ENCODE results near the gene DRD2. TPM values are rescaled to one million over a fixed set of nuclear protein-coding genes. Genes with fewer than 3 reads are reported as not detected.

Gene DRD2
- total and polyA plus RNA-seq, 7 experiments from 2014 or later: not detected

DNA sequence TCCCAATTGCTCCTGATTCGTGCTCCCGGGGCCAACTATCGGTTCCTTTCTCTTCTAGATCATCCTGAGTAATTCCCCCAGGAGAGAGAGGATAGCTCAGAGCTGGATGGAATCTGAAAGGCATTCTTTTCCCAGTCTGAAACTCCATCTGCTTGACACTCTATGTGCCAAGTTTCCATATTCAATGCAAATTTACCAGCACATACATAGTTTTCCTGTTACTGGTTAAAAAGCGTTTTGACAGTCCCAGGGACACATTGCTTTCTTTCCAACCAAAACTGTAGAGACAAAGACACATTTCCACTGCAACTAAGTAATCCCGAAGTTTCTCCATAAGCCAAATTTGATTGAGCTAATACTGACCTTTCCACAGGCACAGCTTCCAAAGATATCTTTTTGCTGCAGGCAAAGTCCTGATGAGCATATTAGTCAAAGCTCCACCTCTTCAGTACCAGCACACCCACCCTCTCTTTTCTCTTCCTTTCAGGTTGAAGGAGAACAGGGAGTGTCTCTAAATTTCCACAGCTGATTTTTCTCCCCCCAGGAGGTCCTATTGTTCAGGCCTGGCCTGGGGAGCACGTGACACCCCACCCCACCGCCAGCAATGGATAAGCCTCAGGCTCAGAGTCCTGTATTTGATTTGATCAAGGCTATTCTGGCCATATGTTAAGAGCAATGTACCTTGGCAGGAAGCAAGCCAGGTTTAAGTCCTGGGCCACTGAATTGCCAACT, 97.4 kb downstream of the DRD2 start:
- ATAC-seq: no peak
- no peak for DNase-seq
- Mint-ChIP-seq H3K9me3 (peaks cover 0 to 2% (median 0%) of the 10 kb centered on the region in 11 donors), H3K27me3 (peaks cover 0 to 6% (median 0%) of the 10 kb centered on the region in 5 donors), H3K4me1 (no peaks in the 10 kb centered on the region), H3K27ac (no peak overlapping the region), H3K36me3 (peaks cover 0 to 52% (median 18%) of the 10 kb centered on the region in 5 donors), H3K4me3 (no peak overlapping the region)
- H3K9me3 ChIP-seq (ENCODE audit: control insufficient read depth in 2 of 3, low read length in 3 of 3): no peaks in the 10 kb centered on the region
- H3K4me1 ChIP-seq (ENCODE audit: control insufficient read depth in 2 of 2, insufficient read depth in 2 of 2, low read length in 2 of 2): no peaks in the 10 kb centered on the region
- H3K27ac ChIP-seq (ENCODE audit: low read depth, low read length): no peak overlapping the region
- H3K27me3 ChIP-seq (ENCODE audit: control insufficient read depth in 2 of 2, insufficient read depth in 2 of 2, low read length in 2 of 2): peaks cover 0 to 3% of the 10 kb centered on the region in 2 donors
- CTCF ChIA-PET: no interaction called here
- intact Hi-C loops (cut with micrococcal nuclease): no loop called here
- H3K36me3 ChIP-seq (ENCODE audit: control insufficient read depth in 2 of 3, insufficient read depth in 3 of 3, low read length in 3 of 3): peaks cover 0 to 6% (median 0%) of the 10 kb centered on the region in 3 experiments
- no peak overlapping the region for H3K4me3 ChIP-seq (ENCODE audit: low read length)
- POLR2A ChIA-PET: no interaction called here

DNA sequence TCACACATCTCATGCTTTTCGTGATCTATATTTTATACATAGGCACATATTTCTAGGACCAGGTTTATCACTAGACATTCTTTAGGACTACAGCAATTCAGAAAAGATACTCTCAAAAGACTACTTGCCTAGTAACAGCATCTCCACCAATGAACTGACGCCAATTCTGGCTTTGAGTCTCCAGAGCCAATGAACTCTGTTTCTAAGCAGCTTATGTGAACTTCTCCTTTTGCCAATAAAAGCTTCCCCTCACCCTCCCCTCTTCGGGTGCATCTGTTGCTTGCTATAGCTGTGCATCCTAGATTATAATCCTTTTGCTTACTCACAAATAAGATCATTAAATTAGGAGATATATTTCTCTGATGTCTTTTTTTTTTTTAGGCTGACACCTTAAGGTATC, 99.0 kb downstream of the DRD2 start:
- H3K4me3 Mint-ChIP-seq: no peak overlapping the region
- H3K27ac Mint-ChIP-seq: no peak overlapping the region
- ChIA-PET CTCF (interaction anchor here (0.7 kb wide), 1 partner anchor 271 kb away, joined by 3 read pairs; no protein-coding TSS in a partner anchor), POLR2A (no interaction called here)
- Histone ChIP-seq H3K4me3 (ENCODE audit: low read length) (no peak overlapping the region), H3K36me3 (ENCODE audit: control insufficient read depth in 2 of 3, insufficient read depth in 3 of 3, low read length in 3 of 3) (peaks cover 0 to 6% (median 0%) of the 10 kb centered on the region in 3 experiments), H3K4me1 (ENCODE audit: control insufficient read depth in 2 of 2, insufficient read depth in 2 of 2, low read length in 2 of 2) (no peaks in the 10 kb centered on the region), H3K27me3 (ENCODE audit: control insufficient read depth in 2 of 2, insufficient read depth in 2 of 2, low read length in 2 of 2) (peaks cover 0 to 3% of the 10 kb centered on the region in 2 donors), H3K9me3 (ENCODE audit: control insufficient read depth in 2 of 3, low read length in 3 of 3) (no peaks in the 10 kb centered on the region), H3K27ac (ENCODE audit: low read depth, low read length) (no peak overlapping the region)
- intact Hi-C loops (cut with micrococcal nuclease): no loop called here
- H3K4me1 Mint-ChIP-seq: no peaks in the 10 kb centered on the region
- ATAC-seq (peak; percentile 45), DNase-seq (no peak)
- peaks cover 0 to 56% (median 13%) of the 10 kb centered on the region in 5 donors for H3K36me3 Mint-ChIP-seq
- peaks cover 0 to 2% (median 0%) of the 10 kb centered on the region in 11 donors for H3K9me3 Mint-ChIP-seq
- H3K27me3 Mint-ChIP-seq: peaks cover 0 to 4% (median 0%) of the 10 kb centered on the region in 5 donors

GRCh38 chr11:113375402-113375801, 99.8 kb downstream of the DRD2 start:
- no peak overlapping the region for H3K4me3 ChIP-seq (ENCODE audit: low read length)
- no peaks in the 10 kb centered on the region for H3K9me3 ChIP-seq (ENCODE audit: control insufficient read depth in 2 of 3, low read length in 3 of 3)
- H3K27me3 Mint-ChIP-seq: peaks cover 0 to 4% (median 0%) of the 10 kb centered on the region in 5 donors
- no peaks in the 10 kb centered on the region for H3K4me1 Mint-ChIP-seq
- ATAC-seq (no peak), DNase-seq (no peak)
- H3K36me3 Mint-ChIP-seq: peaks cover 0 to 54% (median 12%) of the 10 kb centered on the region in 5 donors
- H3K9me3 Mint-ChIP-seq: peaks cover 0 to 2% (median 0%) of the 10 kb centered on the region in 11 donors
- intact Hi-C loops (cut with micrococcal nuclease): no loop called here
- peaks cover 0 to 9% (median 0%) of the 10 kb centered on the region in 3 experiments for H3K36me3 ChIP-seq (ENCODE audit: control insufficient read depth in 2 of 3, insufficient read depth in 3 of 3, low read length in 3 of 3)
- H3K27ac Mint-ChIP-seq: peak overlapping the region in 1 of 9 donors; percentile 20
- POLR2A ChIA-PET: no interaction called here
- no peak overlapping the region for H3K4me3 Mint-ChIP-seq
- CTCF ChIA-PET: no interaction called here
- H3K4me1 ChIP-seq (ENCODE audit: control insufficient read depth in 2 of 2, insufficient read depth in 2 of 2, low read length in 2 of 2): no peaks in the 10 kb centered on the region
- no peak overlapping the region for H3K27ac ChIP-seq (ENCODE audit: low read depth, low read length)
- H3K27me3 ChIP-seq (ENCODE audit: control insufficient read depth in 2 of 2, insufficient read depth in 2 of 2, low read length in 2 of 2): peaks cover 0 to 3% of the 10 kb centered on the region in 2 donors

DNA sequence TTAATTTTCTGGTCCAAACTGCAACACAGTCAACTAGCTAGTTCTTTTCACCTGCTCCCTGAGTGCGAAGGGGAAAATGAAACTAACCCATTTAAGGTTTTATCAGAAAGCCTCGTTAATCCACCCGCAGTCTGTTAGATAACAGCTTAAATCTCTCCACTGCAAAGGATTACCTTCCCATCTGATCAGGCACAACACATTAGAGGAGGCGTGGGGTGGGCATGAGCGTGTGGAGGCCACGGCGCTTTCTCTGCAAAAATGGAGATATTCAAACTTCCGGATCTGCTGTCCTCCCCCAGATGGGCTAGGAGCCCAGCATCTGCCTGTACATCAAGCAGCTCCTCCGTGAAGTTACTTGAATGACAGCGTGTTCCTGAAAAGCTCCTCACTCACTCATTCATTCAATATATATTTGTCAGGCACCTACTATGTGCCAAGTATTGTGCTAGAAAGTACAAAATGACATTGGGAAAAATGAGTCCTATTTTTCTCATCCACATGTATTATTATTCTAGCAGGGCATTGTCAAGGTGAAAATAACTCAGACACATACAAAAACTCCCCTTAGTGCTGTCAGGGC, 101.1 kb downstream of the DRD2 start:
- POLR2A ChIA-PET: no interaction called here

DNA sequence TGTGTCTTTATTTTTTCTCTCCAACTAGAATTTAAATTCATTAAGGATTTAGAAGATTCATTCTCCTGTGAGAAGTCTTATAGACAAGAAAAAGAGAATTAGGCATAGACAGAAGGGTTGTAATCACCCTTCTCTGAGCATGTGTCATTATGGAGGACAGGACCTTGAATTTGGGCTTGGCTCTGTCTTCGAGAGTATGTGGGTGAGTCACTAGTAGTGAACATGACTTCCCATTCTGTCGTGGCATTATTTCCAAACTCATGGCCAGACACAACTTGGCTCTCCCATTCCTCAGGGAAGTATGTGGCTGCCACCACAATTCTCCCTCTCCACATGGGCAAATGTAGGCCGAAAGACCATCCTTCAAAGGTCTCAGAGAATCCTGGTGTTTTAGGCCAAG, 101.9 kb downstream of the DRD2 start:
- Mint-ChIP-seq H3K4me3 (no peak overlapping the region), H3K4me1 (no peaks in the 10 kb centered on the region), H3K9me3 (no peaks in the 10 kb centered on the region), H3K27ac (peak overlapping the region in 3 of 9 donors; percentile 0 to 48 (median 1)), H3K27me3 (peaks cover 0 to 2% (median 0%) of the 10 kb centered on the region in 5 donors), H3K36me3 (peaks cover 0 to 54% (median 9%) of the 10 kb centered on the region in 5 donors)
- H3K36me3 ChIP-seq (ENCODE audit: control insufficient read depth in 2 of 3, insufficient read depth in 3 of 3, low read length in 3 of 3): peaks cover 0 to 18% (median 0%) of the 10 kb centered on the region in 3 experiments
- ChIA-PET CTCF (no interaction called here), POLR2A (no interaction called here)
- intact Hi-C loops (cut with micrococcal nuclease): loop anchor here in 1 of 2 donors (5.0 kb wide), 1 partner anchor 36 kb away; no protein-coding TSS in a partner anchor
- no peak for ATAC-seq
- no peaks in the 10 kb centered on the region for H3K4me1 ChIP-seq (ENCODE audit: control insufficient read depth in 2 of 2, insufficient read depth in 2 of 2, low read length in 2 of 2)
- no peak overlapping the region for H3K27ac ChIP-seq (ENCODE audit: low read depth, low read length)
- DNase-seq: no peak
- H3K9me3 ChIP-seq (ENCODE audit: control insufficient read depth in 2 of 3, low read length in 3 of 3): no peaks in the 10 kb centered on the region
- H3K4me3 ChIP-seq (ENCODE audit: low read length): no peak overlapping the region
- no peaks in the 10 kb centered on the region for H3K27me3 ChIP-seq (ENCODE audit: control insufficient read depth in 2 of 2, insufficient read depth in 2 of 2, low read length in 2 of 2)

More for the DNA sequence above, 101.1 kb downstream of the DRD2 start:
- intact Hi-C loops (cut with micrococcal nuclease): loop anchor here in 1 of 2 donors (5.0 kb wide), 1 partner anchor 37 kb away; no protein-coding TSS in a partner anchor
- Mint-ChIP-seq H3K27ac (peak overlapping the region in 4 of 9 donors; percentile 3 to 20 (median 14)), H3K27me3 (peaks cover 0 to 2% (median 0%) of the 10 kb centered on the region in 5 donors), H3K36me3 (peaks cover 0 to 52% (median 7%) of the 10 kb centered on the region in 5 donors), H3K9me3 (no peaks in the 10 kb centered on the region), H3K4me3 (no peak overlapping the region), H3K4me1 (no peaks in the 10 kb centered on the region)
- no peak overlapping the region for H3K4me3 ChIP-seq (ENCODE audit: low read length)
- no peak for ATAC-seq
- H3K27me3 ChIP-seq (ENCODE audit: control insufficient read depth in 2 of 2, insufficient read depth in 2 of 2, low read length in 2 of 2): no peaks in the 10 kb centered on the region
- H3K9me3 ChIP-seq (ENCODE audit: control insufficient read depth in 2 of 3, low read length in 3 of 3): no peaks in the 10 kb centered on the region
- CTCF ChIA-PET: no interaction called here
- no peak overlapping the region for H3K27ac ChIP-seq (ENCODE audit: low read depth, low read length)
- H3K4me1 ChIP-seq (ENCODE audit: control insufficient read depth in 2 of 2, insufficient read depth in 2 of 2, low read length in 2 of 2): no peaks in the 10 kb centered on the region
- H3K36me3 ChIP-seq (ENCODE audit: control insufficient read depth in 2 of 3, insufficient read depth in 3 of 3, low read length in 3 of 3): peaks cover 0 to 11% (median 0%) of the 10 kb centered on the region in 3 experiments
- no peak for DNase-seq

DNA sequence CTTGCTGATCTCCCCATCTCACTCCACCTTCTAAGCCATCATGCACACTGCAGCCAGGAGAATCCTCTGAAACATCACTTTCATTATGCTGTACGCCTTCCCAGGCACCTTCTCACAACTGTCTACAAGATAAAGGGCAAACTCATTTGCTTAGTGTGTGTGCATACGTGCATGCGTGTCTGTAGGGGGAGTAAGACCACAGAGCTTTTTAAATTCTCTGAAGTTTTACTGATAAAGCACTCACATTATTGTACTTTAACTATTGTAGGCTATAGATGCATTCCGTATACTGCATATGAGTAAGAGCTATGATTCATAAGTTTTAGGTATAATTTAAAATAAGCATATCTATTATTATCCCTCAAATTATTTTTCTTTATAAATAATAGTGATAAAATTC, 102.9 kb downstream of the DRD2 start:
- DNase-seq: no peak
- Mint-ChIP-seq H3K27ac (peak overlapping the region in 3 of 9 donors; percentile 1 to 38 (median 4)), H3K4me1 (no peaks in the 10 kb centered on the region), H3K36me3 (peaks cover 0 to 55% (median 14%) of the 10 kb centered on the region in 5 donors), H3K27me3 (peaks cover 0 to 2% (median 0%) of the 10 kb centered on the region in 5 donors), H3K4me3 (no peak overlapping the region), H3K9me3 (no peaks in the 10 kb centered on the region)
- no peak overlapping the region for H3K27ac ChIP-seq (ENCODE audit: low read depth, low read length)
- no peak overlapping the region for H3K4me3 ChIP-seq (ENCODE audit: low read length)
- POLR2A ChIA-PET: interaction anchor here (0.5 kb wide), 1 partner anchor 56 kb away, joined by 3 read pairs; no protein-coding TSS in a partner anchor
- H3K9me3 ChIP-seq (ENCODE audit: control insufficient read depth in 2 of 3, low read length in 3 of 3): no peaks in the 10 kb centered on the region
- intact Hi-C loops (cut with micrococcal nuclease): loop anchor here in 1 of 2 donors (5.0 kb wide), 1 partner anchor 35 kb away; no protein-coding TSS in a partner anchor
- ATAC-seq: no peak
- CTCF ChIA-PET: no interaction called here
- no peaks in the 10 kb centered on the region for H3K27me3 ChIP-seq (ENCODE audit: control insufficient read depth in 2 of 2, insufficient read depth in 2 of 2, low read length in 2 of 2)
- peaks cover 0 to 28% (median 0%) of the 10 kb centered on the region in 3 experiments for H3K36me3 ChIP-seq (ENCODE audit: control insufficient read depth in 2 of 3, insufficient read depth in 3 of 3, low read length in 3 of 3)
- H3K4me1 ChIP-seq (ENCODE audit: control insufficient read depth in 2 of 2, insufficient read depth in 2 of 2, low read length in 2 of 2): no peaks in the 10 kb centered on the region

Data from naive thymus-derived CD4-positive, alpha-beta T cell (primary cell).